Upper lobe of left lung (tissue), 4 donors: ENCODE results near the gene TOX2.

Experiments used
- EP300 ChIP-seq, 4 donors: sonication (generic); formaldehyde crosslinking; IDR thresholded peaks; one replicate each; pipeline ENCODE4 v1.5.1; 2017; ENCODE audit warnings: antibody characterized with exemption in 4 of 4, control low read depth in 2 of 4
- POLR2A ChIP-seq, 4 donors: fragments of 450-650 bp; IDR thresholded peaks; one replicate each; pipeline ENCODE4 v1.5.1; 2016 to 2017; ENCODE audit warnings: antibody characterized with exemption in 4 of 4, mild to moderate bottlenecking in 2 of 4
- POLR2AphosphoS5 ChIP-seq, 2 donors: sonication (generic); formaldehyde crosslinking; IDR thresholded peaks; one replicate each; pipeline ENCODE4 v1.5.1; 2017; ENCODE audit warnings: antibody characterized with exemption in 2 of 2
- TF ChIP-seq, protein P1 (sequence below), 6 experiments: fragments of 450-650 bp in 4 of 6; fragments of 200-600 bp in 2 of 6; sonication (generic) in 2 of 6; IDR thresholded peaks; one replicate each; pipeline ENCODE4 v1.5.1; 2016 to 2019; ENCODE audit warnings: antibody characterized with exemption in 6 of 6

GRCh38 chr20:44084891-44085290 is 170.2 kb downstream of the TOX2 start:
- TF ChIP-seq POLR2A (IDR thresholded peaks at IDR 0.05) (no peak), POLR2AphosphoS5 (IDR thresholded peaks at IDR 0.05) (no peak), EP300 (IDR thresholded peaks at IDR 0.05) (no peak)
- TF ChIP-seq, protein P1, sequence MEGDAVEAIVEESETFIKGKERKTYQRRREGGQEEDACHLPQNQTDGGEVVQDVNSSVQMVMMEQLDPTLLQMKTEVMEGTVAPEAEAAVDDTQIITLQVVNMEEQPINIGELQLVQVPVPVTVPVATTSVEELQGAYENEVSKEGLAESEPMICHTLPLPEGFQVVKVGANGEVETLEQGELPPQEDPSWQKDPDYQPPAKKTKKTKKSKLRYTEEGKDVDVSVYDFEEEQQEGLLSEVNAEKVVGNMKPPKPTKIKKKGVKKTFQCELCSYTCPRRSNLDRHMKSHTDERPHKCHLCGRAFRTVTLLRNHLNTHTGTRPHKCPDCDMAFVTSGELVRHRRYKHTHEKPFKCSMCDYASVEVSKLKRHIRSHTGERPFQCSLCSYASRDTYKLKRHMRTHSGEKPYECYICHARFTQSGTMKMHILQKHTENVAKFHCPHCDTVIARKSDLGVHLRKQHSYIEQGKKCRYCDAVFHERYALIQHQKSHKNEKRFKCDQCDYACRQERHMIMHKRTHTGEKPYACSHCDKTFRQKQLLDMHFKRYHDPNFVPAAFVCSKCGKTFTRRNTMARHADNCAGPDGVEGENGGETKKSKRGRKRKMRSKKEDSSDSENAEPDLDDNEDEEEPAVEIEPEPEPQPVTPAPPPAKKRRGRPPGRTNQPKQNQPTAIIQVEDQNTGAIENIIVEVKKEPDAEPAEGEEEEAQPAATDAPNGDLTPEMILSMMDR (IDR thresholded peaks at IDR 0.05): no peak
